Activated T-cell treated with anti-CD3 and anti-CD28 coated beads for 1 hour (primary cell): ENCODE results near the gene WDCP.
A peak's percentile ranks its signal among the peaks of the same experiment; 100 is the strongest.
"Not testable (repeated sequence)": the region's sequence is repeated elsewhere in the genome, so short reads cannot be mapped to it uniquely, and the experiment has no call there.

Source experiments
- DNase-seq: peaks from one replicate; pipeline ENCODE4 v3.0.0-alpha.2; 2020; ENCODE audit warnings: low read depth

WDCP gene, protein sequence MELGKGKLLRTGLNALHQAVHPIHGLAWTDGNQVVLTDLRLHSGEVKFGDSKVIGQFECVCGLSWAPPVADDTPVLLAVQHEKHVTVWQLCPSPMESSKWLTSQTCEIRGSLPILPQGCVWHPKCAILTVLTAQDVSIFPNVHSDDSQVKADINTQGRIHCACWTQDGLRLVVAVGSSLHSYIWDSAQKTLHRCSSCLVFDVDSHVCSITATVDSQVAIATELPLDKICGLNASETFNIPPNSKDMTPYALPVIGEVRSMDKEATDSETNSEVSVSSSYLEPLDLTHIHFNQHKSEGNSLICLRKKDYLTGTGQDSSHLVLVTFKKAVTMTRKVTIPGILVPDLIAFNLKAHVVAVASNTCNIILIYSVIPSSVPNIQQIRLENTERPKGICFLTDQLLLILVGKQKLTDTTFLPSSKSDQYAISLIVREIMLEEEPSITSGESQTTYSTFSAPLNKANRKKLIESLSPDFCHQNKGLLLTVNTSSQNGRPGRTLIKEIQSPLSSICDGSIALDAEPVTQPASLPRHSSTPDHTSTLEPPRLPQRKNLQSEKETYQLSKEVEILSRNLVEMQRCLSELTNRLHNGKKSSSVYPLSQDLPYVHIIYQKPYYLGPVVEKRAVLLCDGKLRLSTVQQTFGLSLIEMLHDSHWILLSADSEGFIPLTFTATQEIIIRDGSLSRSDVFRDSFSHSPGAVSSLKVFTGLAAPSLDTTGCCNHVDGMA

DNA sequence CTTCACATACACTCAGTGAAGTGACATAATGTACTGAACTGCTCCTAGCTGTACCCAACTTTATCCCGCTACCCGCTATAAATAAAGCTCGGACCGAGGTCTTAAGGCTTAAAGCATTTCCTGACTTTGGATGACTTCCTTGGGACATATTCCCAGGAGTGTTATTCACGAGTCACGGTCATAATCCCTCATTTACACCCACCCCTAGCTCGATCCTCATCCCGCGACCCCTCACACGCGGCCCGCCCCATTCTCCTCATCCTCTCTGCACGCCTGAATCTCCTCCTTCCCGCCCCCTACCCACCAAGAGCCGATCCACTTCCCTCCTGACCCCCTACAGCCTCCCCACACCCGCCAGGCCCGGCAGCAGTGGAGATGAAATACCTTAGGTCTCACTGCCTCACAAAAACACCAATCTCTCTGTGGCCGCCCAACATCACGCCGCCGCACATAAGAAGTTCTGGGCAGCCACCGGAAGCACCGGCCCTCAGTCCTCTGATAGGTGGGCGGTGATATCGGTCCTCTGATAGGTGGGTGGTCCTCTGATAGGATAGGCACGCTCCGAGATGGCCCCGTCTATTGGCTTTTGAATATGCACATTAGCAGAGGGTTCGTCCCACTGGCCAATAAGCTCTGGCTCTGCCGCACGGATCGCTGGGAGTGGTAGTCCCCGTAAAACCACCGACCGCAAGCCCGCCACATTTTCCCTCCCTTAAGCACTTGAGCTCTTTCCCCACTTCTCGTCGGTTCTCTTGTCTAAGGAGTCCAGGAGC, at the start of gene WDCP:
Gene WDCP, minus strand, starts transcription at position 462 of the 773 bp plus-strand sequence. CDS start 7,897 bp downstream, outside the sequence.
- DNase-seq = peak; percentile 86

DNA sequence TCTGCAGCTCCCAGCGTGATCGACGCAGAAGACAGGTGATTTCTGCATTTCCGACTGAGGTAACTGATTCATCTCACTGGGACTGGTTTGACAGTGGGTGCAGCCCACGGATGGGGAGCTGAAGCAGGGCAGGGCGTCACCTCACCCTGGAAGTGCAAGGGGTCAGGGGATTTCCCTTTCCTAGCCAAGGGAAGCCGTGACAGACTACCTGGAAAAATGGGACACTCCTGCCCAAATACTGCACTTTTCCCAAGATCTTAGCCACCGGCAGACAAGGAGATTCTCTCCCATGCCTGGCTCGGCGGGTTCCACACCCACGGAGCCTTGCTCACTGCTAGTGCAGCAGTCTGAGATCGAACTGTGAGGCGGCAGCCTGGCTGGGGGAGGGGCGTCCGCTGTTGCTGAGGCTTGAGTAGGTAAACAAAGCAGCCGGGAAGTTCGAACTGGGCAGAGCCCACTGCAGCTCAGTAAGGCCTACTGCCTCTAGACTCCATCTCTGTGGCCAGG, 48.0 kb upstream of the WDCP start:
- not testable (repeated sequence) for DNase-seq

DNA sequence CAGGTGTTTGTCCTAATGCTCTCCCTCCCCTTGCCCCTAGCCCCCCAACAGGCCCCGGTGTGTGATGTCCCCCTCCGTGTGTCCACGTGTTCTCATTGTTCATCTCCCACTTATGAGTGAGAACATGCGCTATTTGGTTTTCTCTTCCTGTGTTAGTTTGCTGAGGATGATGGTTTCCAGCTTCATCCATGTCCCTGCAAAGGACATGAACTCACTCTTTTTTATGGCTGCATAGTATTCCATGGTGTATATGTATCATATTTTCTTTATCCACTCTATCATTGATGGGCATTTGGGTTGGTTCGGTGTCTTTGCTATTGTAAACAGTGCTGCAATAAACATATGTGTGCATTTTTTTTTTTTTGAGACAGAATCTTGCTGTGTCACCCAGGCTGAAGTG, 46.1 kb upstream of the WDCP start:
- not testable (repeated sequence) for DNase-seq

DNA sequence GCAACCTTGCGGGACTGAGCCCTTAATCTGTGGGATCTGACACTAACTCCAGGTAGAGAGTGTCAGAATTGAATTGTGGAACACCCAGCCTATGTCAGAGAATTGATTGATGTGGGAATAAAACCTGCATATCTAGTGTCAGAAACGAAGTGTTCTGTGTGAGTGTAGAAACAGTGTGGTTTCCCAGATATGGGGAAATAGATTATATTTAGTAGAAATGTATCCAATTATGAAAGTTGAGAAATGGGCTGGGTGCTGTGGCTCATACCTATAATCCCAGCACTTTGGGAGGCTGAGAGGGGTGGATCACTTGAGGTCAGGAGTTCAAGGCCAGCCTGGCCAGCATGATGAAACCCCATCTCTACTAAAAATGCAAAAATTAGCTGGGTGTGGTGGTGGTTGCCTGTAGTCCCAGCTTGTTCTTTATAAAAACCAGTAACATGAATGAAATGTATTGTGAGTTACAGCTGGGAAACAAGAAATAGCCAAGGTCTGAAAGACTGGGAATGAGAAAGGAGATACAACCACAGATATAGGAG, 41.7 kb upstream of the WDCP start:
- no peak for DNase-seq

DNA sequence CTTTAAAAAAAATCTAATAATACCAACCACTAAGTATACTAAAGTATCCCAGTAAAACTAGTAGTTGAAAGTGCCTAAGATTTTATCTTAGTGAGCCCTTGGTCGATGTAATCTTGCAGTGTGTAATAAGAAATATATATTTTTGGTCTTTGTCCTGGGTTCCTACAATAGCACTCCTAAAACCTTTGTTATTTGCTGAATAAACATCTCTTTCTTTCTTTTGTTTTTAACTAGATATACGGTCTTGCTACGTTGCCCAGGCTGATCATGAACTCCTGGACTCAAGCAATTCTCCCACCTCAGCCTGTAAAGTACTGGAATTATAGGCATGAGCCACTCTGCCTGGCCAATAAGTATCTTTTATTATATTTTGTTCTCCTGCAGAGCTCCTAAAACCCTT, 39.8 kb upstream of the WDCP start:
- no peak for DNase-seq

DNA sequence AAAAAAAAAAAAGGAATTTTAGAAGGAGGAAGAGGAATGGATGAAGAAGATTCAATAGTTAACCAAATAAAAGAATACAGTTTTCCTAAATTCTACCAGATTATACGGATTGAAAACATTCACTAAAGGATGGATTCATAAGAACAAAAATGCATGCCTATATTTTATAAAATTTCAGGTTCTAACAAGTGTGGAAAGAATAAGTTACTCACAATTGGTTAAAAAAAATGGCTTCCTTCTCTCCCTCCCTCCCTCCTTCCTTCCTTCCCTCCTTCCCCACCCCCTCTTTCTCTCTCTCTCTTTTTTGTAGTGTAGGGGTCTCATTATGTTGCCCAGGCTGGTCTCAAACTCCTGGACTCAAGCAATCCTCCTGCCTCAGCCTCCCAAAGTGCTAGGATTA, 39.0 kb upstream of the WDCP start:
- DNase-seq = no peak

DNA sequence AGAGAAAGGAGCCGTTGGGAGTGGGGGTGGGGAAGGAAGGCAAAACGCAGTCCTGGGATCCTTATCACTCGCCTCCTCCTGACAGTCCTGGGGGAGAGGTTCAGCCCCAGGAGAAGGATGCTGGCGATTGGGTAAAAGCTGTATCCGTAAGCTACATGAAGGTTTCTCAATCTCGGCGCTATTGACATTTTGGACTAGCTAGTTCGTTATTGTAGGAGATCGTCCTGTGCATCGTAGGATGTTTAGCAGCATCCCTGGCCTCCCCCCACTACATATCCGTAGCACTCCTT, 38.0 kb upstream of the WDCP start:
- DNase-seq = no peak

DNA sequence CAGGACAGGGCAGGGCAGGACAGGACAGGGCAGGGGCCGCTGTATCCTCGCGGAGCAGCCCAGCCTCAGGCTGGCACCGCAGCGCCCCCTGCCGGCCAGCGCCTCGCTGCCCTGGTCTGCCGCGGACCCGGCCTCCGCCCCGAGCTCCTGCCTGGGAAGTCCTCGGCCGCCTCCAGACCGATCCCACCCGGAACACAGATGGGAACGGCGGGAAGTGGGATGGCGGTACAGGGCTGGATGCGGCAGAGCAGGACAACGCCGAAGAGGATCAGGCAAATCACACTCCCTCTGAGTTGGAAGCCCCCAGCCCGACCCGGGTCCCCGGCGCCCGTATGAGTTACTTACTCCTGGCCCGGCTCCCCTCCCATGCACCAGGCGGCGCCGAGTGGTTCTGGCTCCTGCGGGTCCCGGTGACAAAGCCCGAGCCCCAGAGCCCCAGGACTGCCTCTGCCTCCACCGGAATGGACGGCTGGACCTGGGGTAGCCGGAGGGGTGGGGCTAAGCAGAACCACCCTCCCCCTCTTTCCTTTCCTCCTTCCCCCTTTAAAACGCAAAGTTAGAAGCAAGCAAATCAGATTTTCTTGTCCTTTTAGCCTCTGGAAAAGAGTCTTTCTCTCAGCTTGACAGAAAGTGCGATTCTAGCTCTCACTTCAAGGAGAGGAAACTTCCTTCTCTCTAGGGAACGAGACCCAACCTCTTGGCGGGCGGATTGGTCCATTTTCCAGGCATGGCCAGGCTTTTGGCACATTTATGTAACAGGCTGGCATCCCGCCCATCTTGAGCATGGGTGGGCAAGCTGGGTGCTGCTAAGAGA, 37.4 kb upstream of the WDCP start, which contains the start of gene TP53I3:
Gene TP53I3, minus strand, starts transcription at position 449 of the 814 bp plus-strand sequence. CDS start 508 bp downstream, outside the sequence.
- DNase-seq = peak; percentile 71

DNA sequence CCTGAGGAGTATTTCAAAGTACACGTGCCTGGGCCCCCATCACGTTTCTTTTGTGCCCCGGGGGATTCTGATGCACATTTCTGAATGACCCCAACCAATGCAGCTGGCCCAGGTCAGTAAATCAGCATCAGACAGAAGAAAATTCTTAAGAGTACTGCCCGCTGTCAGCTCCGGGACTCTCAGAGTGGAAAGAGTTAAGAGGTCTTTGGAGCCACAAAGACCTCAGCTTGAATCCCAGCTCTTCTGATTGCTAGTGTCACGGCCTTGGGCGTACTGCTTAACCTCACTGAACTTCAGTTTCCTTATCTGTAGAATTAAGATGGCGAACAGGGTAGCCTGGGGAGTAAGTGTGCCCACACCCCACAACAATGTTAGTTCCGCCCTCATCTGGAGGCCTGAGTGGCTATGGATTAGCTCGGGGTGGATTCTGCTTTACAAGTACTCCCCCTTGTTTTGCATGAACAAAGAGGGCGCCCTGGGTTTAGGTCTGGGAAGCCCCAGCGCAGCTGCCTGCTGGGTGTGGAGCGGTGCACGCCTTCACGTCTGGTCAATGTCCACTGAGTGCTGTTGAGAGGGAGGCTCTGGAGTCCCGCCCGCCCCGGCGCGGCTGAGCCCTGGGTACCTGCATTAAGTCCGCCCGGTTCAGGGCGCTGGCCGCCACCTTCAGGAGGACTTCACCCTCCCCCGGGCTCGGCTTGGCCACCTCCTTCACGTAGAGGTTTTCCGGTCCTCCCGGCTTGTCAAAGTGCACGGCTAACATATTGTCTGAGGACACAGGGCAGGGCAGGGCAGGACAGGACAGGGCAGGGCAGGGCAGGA, 36.6 kb upstream of the WDCP start:
- DNase-seq = no peak

DNA sequence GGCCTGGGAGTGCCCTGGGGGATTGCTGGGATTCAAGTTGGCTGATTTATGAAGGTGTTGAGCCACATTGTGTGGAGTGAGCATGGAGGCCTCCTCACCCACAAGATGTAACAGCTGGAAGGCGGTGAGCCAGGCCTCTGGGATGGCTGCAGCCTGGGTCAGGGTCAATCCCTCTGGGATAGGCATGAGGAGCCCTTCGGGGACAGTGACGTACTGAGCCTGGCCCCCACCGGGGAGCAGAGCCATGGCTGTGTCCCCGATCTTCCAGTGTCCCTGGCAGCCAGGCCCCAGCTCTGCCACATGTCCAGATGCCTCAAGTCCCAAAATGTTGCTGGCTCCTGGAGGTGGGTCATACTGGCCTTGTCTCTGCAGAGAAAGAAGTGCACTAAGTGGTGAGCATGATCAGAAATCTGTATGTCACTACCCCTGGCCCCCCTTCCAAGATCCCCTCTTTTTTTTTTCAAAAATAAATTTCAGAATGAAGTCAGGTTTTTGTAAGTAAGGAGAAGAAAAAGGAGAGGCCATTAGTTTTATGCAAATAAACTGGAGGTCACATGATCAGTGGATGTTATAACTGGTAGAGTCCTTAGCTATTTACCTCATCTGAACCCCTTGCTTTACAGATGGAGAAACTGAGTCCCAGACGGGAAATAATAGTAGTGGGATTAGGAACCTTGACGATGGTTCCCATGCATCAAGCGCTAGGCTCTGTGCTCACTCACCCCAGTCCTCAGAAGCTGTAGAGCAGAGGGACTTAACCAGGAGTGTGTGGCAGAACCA, 35.8 kb upstream of the WDCP start:
- no peak for DNase-seq

DNA sequence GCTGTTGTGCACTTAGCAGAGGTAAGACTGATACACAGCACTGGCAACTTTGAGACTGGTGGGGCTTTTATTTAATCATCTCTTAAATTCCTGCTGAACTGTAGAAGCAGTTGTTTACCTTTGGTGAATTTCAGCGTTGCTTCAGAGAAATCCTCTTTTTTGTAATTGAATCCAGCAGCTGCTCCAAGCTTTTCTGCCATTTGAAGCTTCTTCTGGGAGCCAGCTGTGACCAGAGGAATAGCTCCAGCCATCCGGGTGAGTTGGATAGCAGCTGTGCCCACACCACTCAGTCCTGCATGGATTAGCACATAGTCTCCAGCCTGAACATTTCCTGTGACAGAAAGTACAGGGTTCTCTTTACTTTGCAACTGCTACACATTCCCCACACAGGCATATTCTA, 33.5 kb upstream of the WDCP start:
- DNase-seq = no peak

DNA sequence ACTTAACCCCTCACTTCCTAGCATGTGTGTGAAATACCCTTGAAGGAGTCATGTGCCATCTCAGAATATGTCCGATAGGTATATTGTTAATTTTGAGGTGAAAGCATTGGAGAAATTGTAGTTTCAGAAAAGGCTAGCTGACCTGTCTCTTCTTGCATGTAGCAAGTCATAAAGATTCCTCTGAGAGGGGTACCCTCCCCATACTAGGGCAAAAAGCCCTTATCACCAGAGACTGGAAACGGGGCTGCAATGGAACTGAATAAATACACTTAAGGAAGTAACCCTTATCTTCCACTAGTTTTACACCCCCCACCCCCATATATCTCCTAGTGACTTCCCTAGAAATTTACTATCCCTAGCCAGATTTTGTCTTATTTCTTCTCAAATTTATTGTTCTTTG, 30.7 kb upstream of the WDCP start:
- DNase-seq = no peak

DNA sequence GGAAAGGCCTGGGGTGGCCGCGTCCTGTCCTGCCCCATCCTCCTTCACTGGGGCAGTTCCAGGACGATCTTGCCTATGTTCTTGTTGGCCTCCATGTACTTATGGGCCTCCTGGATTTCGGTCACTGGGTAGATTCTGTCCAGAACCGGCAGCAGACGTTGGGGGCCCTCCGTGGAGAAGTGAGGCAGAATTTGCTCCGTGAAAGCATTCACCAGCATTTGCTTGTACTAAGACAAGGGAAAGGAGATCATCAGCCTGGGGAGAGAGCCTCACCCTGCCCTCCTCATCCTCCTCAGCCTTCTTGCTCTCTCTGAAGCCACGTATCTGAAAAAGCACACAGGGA, 30.3 kb upstream of the WDCP start:
- DNase-seq = no peak

DNA sequence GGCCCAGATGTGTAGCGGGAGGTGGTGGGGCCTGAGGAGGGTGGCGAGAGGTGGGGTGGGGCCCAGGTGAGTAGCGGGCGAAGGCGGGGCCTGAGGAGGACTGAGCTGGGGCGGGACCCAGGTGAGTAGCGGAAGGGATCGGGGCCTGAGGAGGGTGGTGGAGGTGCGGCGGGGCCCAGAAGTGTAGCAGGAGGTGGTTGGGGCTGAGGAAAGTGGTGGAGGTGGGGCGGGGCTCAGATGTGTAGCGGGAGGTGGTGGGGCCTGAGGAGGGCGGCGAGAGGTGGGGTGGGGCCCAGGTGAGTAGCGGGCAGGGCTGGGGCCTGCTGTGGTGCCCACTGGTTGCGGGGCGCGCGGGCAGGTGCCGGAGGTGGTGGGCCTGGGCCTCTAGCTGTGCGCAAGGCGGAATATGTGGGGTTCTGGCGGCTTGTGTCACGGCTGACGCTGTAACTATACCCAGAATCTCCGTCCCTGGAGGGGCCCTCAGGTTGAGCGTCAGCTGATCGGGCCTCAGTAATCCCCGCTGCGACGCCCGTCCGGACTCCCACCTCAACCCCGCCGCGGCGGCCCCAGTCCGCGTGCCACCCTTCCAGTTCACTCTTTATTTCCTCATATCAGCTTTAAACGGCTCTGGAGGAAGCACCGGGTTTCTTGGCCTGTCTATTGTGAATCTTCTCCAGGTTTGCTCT, 29.8 kb upstream of the WDCP start:
- DNase-seq = no peak

DNA sequence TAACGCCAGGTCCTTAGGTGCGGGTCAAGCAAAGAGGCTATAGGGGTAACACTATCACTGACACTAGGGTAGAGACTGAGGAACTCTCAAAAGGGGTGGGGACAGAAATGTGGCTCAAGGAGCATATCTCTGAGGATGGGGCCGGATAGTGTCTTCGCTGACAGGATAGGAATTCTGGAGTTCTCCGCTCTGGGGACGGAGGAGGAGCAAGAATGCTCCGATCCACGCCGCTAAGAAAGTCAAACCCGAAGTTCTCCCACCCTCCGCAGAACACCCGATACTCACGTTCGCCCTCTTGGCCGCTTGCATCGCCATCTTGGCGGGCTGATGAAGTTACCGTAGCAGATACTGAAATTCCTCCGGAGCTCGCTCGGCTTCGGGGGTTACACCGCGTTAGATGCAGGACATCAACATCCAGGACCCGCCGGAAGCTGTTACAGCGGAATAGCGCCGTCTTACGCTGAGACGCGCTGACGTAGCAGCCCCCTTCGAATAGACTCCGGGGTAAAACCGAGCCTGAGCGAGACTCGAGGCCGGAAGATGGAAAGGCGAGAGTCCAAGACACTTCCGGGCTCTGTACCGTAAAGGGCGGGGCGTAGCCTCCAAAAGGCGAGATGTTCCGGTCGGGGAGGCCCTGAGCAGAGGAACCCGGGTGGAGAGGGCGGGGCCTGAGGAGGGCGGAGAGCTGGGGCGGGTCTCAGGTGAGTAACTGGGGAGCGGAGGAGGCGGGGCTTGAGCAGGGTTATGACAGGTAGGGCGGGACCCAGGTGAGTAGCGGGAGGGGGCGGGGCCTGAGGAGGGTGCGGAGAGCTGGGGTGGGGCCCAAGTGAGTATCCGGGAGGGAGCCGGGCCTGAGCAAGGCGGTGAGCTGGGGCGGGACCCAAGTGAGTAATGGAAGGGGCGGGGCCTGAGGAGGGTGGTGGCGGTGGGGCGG, 29.0 kb upstream of the WDCP start, which contains the start of gene SF3B6:
Gene SF3B6, minus strand, starts transcription at position 412 of the 934 bp plus-strand sequence. Its CDS starts 97 bp downstream, at position 315.
- peak; percentile 99 for DNase-seq

DNA sequence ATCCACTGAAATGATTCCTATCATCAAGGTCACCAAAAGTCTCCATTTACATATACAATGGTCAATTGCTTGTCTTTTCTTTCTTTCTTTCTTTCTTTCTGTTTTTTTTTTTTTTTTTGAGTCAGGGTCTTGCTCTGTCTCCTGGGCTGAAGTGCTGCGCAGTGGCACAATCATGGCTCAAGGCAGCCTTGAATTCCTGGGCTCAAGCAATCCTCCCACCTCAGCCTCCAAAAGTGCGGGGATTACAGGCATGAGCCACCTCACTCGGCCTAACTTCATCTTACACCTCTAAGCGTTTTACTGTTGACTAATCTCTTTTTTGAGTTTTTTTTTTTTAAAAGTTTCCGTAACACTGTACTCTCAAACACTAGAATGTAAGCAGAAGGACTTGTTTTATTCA, 28.1 kb upstream of the WDCP start:
- DNase-seq = no peak

DNA sequence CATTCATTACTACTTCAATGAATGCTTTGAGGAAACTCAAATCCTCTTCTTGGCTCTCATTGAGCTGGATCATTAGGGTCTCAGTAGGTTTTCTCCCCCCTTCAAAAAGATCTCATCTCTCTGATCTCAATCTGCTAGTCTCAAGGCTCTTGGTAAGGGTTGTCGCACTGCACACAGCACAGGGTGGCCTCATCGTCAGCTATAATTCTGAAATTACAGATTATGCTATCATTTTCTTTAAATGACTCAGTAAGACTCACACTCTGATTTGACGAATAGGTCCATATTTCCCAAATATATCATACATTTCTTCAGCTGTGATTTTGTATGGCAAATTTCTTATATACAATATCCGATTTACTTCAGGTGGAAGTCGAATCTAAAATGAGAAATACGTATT, 26.6 kb upstream of the WDCP start:
- no peak for DNase-seq

DNA sequence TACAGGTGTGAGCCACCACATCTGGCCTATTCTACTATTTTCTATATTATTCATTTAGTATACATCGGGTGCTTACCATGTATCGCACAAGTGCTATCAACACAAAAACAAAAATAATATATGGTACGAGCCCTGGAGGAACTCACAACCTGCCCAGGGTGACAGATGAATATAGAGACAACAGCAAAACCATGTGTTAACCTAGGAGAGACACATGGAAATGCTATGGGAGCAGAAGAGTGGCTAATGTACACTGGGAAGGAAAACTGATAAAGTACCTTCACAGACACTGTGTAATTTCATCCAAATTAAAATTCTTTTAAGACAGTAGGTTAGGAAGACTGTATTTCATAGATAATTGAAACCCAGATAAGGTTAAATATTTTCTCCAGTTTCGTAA, 25.1 kb upstream of the WDCP start:
- no peak for DNase-seq
